GM18502 (cell line): ENCODE results near the gene MCC.

ENCODE experiments used
- ATAC-seq: cut with Tn5 transposase; IDR thresholded peaks from one replicate; pipeline ENCODE4 v1.9.1; 2021; ENCODE audit warnings: mild to moderate bottlenecking; ENCODE audit not compliant: unreplicated experiment, poor library complexity

The MCC gene

DNA sequence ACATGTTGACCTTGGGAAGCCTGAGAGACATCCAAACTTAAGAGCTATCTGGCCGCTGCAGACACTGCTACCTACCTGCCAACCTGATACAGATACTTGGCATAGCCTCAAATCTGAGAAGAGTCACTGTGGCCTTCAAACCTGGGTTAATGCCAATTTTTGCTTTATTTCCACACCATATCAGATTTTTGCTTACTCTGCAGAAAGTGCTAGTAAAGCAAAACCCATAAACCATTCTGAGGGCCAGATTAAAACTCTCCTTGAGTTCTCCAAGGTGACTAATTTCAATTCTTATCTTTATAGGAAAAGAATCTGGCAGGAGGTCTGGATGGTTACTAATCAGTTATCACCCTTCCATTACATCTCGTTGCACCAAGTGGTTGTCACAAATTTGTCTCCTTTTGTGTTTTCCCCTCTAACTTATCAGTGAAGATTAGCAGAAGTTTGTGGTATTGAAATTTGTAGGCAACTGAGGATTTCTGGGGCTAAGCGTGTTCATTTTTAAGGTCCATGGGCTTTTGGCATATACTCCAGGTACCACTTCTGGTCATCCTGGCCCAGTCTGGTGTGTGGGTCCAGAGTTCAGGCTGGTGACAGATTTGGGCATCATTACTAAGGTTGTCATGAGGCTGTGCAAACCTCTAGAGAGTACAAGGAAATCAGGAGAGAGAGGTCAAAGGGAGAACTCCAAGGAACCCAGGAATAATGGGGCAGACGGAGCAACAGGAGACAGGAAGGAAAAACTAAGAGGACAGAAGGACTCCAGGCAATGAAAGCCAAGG lies 231.4 kb downstream of the MCC start:
- no peak for ATAC-seq

DNA sequence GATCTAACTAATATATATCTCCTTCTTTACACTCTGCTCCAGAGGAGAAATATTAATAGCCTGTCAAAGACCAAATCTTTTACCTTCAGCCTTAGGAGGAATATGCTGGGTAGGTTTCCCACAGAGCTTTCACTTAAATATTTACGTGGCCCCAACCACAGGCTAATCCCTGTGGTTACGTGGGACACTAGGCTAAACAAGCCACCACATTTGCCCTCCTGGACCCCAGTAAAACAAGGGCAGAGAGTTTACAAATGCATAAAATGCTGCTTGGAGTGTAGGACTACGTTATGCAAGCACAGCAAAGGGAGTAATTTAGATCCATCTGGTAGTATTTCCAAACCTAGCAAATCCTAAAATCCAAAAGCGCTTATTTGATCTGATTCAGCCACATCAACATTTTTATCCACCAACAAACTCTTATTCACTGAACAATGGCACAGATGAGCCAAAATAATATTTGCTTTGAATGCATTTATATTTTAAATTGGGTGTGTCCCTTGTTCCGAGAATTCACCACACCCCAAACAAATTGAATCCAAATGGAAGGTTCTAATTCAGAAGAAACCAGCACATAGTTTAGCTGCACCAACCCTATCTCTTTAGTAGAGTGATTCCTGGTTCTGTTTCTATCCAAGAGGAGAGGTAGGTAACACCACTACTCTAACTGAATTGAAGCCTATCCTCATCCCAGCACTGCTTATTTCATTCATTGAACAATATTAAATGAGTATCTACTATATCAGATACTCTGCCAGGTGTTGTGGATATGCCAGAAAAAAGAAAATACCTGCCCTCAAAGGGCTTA lies 232.5 kb downstream of the MCC start:
- no peak for ATAC-seq

DNA sequence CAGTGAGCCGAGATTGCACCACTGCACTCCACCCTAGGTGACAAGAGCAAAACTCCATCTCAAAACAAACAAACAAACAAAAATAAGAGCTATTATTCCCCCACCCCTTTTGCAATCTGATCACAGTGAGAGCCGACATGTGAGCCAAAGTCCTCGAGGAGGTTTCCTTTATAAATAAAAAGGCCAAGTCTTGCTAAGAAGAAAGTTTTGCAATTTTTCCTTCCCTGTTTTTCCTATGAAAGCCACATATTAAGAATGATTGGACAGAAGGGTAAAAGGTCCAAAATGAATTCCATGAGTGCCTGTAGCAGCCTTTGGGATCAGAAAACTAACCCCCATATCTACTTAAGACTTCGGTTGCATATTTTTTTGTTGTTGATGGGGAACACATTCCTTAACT lies 233.1 kb downstream of the MCC start:
- ATAC-seq = no peak

- no peak for ATAC-seq
Measured at GRCh38 chr5:113253037-113253436, 235.2 kb downstream of the MCC start.

DNA sequence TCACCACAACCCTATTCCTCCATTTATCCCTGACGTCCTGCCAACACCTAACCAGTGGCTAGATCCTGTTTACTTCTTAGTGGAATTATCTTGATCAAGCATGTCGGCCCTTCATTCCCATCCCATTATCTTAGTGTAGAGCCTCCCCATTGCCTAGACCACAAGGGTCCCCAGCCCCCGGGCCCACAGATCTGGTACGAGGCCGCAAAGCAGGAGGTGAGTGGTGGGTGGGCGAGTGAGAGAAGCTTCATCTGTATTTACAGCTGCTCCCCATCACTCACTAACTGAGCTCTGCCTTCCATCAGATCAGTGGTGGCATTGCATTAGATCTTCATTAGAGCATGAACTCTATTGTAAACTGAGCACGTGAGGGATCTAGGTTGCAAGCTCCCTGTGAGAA lies 236.2 kb downstream of the MCC start:
- ATAC-seq = no peak

- ATAC-seq = no peak
Measured at GRCh38 chr5:113250341-113250953, 237.8 kb downstream of the MCC start.

GRCh38 chr5:113249206-113249605 lies 239.0 kb downstream of the MCC start:
- ATAC-seq = no peak

- no peak for ATAC-seq
Measured at GRCh38 chr5:113246361-113246870, 241.8 kb downstream of the MCC start.

DNA sequence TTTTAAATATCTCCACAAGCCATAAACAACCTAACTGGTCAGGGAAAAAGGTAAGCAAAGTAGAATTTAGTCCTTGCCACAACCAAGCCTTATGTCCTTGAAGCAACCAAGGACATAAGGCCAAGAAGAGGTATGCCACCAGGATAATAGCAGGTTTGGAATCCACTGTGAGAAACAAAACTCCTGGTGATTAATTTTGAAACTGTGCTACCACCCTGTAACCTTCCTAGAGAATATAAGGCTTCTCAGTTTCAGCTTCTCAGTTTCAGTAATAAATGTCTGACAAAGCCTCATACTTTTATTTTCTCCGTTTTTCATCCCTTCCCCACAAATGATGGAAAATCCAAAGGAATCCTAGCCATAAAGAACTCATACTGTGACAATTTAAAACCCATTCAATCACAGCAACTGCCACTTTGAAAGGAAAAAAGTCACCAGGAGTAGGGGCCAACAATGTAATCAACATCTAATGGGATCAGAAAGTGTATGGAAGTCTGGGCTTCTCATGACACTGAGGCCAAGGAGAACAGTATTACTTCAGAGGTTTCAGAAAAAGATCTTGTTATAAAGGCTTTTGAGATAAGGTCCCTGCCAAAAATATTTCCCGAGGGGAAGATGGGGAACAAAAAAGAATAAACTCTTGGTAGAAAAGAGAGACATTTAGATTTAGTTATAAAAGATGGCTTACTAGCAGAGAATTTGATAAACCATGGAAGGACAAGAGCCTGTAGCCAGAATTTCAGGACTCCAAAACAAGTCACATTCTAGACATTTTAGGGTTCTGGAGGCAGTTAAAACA lies 242.6 kb downstream of the MCC start:
- no peak for ATAC-seq

GRCh38 chr5:113244966-113245365 lies 243.3 kb downstream of the MCC start:
- no peak for ATAC-seq

GRCh38 chr5:113243349-113243664 lies 244.9 kb downstream of the MCC start:
- ATAC-seq = peak; percentile 9

DNA sequence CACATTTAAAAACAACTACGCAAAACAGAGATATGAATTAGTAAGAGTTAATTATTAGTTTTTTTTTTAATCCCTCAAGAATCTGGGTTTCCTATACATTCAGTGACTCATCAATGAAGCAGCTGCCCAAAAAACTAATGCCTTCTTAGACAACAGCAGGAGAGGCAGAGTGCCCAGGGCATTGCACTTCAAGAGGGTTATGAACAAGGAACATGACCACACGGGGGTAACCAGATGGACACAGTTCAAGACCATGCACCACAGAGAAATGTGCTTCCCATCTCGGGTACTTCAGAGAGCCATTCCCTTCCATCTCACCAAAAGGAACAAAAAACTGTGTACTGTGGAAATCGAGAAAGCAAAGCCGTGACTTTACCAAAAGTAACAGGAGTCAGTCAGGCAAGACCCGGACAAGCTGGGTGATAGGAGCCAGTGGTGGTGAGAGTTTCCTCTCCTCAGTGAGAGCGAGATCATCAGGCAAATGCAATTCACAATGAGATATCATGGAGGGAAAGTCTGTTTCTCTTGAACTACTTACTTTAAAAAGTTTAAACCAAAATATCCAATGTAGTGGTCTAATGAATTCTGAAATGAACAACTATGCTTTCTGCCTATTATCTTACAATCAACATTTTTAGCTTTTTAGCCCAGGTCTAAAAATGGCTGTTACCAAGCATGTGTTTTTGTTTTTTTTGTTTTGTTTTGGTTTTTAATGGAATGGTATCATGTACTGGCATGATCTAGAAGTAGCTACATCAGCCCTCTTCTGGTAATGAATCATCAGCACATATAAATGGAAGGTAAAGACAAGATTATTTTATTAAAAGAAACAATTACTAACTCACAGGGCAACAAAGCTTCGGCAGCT lies 245.5 kb downstream of the MCC start:
- ATAC-seq = peak; percentile 30

GRCh38 chr5:113240951-113241726 lies 247.1 kb downstream of the MCC start:
- peak; percentile 76 for ATAC-seq

DNA sequence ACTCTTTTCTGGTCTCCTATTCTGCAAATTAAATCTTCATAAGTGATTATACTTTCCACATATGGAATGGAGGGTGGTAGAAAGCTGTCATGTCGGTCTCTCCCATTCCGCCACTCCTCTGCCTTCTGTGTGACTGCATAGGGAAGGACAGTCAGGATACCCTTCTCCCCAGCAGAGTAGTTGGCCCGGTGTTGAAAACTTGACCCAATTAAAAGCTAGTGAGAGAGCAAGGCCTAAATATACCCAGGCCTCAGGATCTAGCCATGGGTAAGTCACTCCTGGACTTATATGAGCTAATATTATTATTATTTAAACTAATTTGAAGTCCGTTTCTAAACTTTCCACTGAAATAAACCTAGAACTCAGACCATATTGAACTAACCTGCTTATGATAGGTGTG lies 248.2 kb downstream of the MCC start:
- no peak for ATAC-seq

DNA sequence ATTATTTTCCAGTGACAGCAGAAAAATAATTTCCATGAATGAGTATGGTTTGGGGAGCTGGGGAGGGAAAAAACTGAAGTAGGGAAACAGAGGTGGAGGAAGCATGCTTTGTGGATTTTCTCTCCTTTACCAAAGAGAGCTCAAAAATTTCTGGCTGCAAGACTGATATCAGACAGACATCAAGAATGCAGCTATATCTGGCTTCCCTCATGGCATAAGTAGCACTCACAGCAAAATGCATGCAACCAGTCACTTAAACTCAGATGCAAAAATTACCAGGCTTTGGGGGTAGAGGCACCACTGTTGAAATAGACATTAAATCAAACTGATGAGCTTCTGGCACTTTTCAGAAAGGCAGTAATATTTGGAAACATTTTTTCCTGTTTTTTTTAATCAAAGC lies 250.4 kb downstream of the MCC start:
- no peak for ATAC-seq

GRCh38 chr5:113236536-113237288 lies 251.5 kb downstream of the MCC start:
- no peak for ATAC-seq

DNA sequence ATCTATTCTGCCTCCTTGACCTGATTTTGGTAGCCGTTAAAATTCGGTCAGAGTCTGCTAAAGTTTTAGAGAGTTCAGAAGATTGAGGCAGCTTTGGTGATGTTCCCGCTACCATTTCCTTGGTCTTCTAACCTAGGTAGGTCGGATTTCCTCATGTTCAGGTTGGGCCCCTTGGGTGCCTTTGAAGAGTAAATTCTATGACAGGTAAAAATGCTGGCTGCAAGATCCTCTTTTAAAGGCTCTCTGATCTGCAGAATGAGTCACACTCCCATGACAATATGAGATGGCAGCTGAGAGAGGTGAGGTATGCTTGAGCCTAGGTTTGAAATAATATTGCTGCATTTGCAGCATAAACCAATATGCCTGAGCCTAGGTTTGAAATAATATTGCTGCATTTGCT lies 252.4 kb downstream of the MCC start:
- ATAC-seq = no peak

DNA sequence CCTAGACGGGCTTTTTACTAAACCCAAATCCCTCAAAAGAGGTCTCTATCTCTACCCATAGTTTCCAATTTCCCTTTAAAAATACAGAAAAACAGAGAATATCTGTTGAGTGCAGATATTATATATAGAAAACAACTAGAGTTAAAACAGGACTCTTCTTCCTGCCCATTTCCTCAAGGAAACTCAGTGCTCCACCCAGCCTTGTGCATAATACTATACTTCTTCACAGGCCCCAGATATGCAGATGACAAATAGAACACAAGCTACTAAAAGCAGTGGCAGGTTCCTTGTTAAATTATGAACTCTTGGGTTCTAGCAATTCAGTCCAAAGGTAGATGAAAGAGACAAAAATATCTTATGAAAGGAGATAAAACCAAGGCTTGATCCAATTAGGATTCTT lies 253.7 kb downstream of the MCC start:
- ATAC-seq = no peak
